Neuronal stem cell (in vitro differentiated cells): ENCODE results near the gene FOXP3.
"Not testable (repeated sequence)": the region's sequence is repeated elsewhere in the genome, so short reads cannot be mapped to it uniquely, and the experiment has no call there.

ENCODE experiments used
- DNase-seq: peaks from one replicate; pipeline ENCODE4 v3.0.0-alpha.2; 2013; ENCODE audit warnings: low spot score
- H2AFZ ChIP-seq: one replicate; pipeline ENCODE4 v1.6.1; 2013; ENCODE audit warnings: mild to moderate bottlenecking, low read length, inconsistent platforms
- H2AK5ac ChIP-seq: 2 replicates; pipeline ENCODE4 v1.6.1; 2013; ENCODE audit warnings: low read depth, mild to moderate bottlenecking, inconsistent platforms, low read length, moderate library complexity, mixed read lengths
- H2BK120ac ChIP-seq: 2 replicates; pipeline ENCODE4 v1.6.1; 2013; ENCODE audit warnings: low read depth, mild to moderate bottlenecking, inconsistent platforms, low read length, moderate library complexity, mixed read lengths
- H2BK12ac ChIP-seq: one replicate; pipeline ENCODE4 v1.6.1; 2013; ENCODE audit warnings: low read length, inconsistent platforms
- H2BK15ac ChIP-seq: 2 replicates; pipeline ENCODE4 v1.6.1; 2013; ENCODE audit warnings: mild to moderate bottlenecking, low read length, inconsistent platforms, mixed read lengths
- H2BK5ac ChIP-seq: one replicate; pipeline ENCODE4 v1.6.1; 2013; ENCODE audit warnings: inconsistent platforms, mild to moderate bottlenecking, low read length, moderate library complexity
- H3K14ac ChIP-seq: one replicate; pipeline ENCODE4 v1.6.1; 2013; ENCODE audit warnings: low read length, inconsistent platforms
- H3K18ac ChIP-seq: 2 replicates; pipeline ENCODE4 v1.6.1; 2013; ENCODE audit warnings: low read length, inconsistent platforms
- H3K23ac ChIP-seq: 2 replicates; pipeline ENCODE4 v1.6.1; 2013; ENCODE audit warnings: low read depth, mild to moderate bottlenecking, mixed read lengths, low read length, inconsistent platforms; ENCODE audit not compliant: poor library complexity
- H3K27ac ChIP-seq: replicated peaks from 3 replicates; pipeline ENCODE4 v1.5.1; 2013; ENCODE audit warnings: low read length, inconsistent platforms
- H3K27me3 ChIP-seq, 3 experiments: 2 replicates each; pipeline ENCODE4 v1.6.1; 2013; ENCODE audit warnings: low read length in 3 of 3, mild to moderate bottlenecking in 2 of 3, inconsistent platforms in 1 of 3, low read depth in 1 of 3, mixed read lengths in 1 of 3, moderate library complexity in 1 of 3; ENCODE audit not compliant: control insufficient read depth in 3 of 3, insufficient read depth in 3 of 3
- H3K36me3 ChIP-seq, 2 donors: replicated peaks in 1 of 2; 2 replicates each; pipeline ENCODE4 v1.6.1; 2013; ENCODE audit warnings: low read length in 2 of 2; ENCODE audit not compliant: control insufficient read depth in 2 of 2, insufficient read depth in 2 of 2
- H3K4ac ChIP-seq: 2 replicates; pipeline ENCODE4 v1.6.1; 2013; ENCODE audit warnings: inconsistent platforms, mild to moderate bottlenecking, low read length, moderate library complexity
- H3K4me1 ChIP-seq, 2 donors: 1 replicate in 1 of 2; 2 replicates in 1 of 2; pipeline ENCODE4 v1.6.1; 2013; ENCODE audit warnings: low read length in 2 of 2, low read depth in 1 of 2; ENCODE audit not compliant: control insufficient read depth in 2 of 2, insufficient read depth in 1 of 2
- H3K4me2 ChIP-seq: one replicate; pipeline ENCODE4 v1.6.1; 2013; ENCODE audit warnings: mild to moderate bottlenecking, low read length, inconsistent platforms; ENCODE audit not compliant: insufficient read depth, poor library complexity, severe bottlenecking
- H3K4me3 ChIP-seq, 2 donors: 2 replicates each; pipeline ENCODE4 v1.5.1; 2013; ENCODE audit warnings: low read length in 2 of 2, mild to moderate bottlenecking in 2 of 2, inconsistent platforms in 1 of 2, moderate library complexity in 1 of 2
- H3K79me1 ChIP-seq: one replicate; pipeline ENCODE4 v1.6.1; 2013; ENCODE audit warnings: low read depth, mild to moderate bottlenecking, inconsistent platforms, low read length, moderate library complexity
- H3K9ac ChIP-seq: one replicate; pipeline ENCODE4 v1.6.1; 2013; ENCODE audit warnings: mild to moderate bottlenecking, low read depth, low read length, inconsistent platforms; ENCODE audit not compliant: poor library complexity
- H3K9me3 ChIP-seq, 2 donors: replicated peaks in 1 of 2; 2 replicates each; pipeline versions ENCODE3 to v1.6.1; 2013; ENCODE audit warnings: low read length in 2 of 2, mild to moderate bottlenecking in 2 of 2, inconsistent platforms in 1 of 2, low read depth in 1 of 2, mixed read lengths in 1 of 2, moderate library complexity in 1 of 2; ENCODE audit not compliant: control insufficient read depth in 2 of 2, insufficient read depth in 1 of 2
- H4K8ac ChIP-seq: one replicate; pipeline ENCODE4 v1.6.1; 2013; ENCODE audit warnings: low read depth, mild to moderate bottlenecking, inconsistent platforms, low read length, moderate library complexity
- H4K91ac ChIP-seq: one replicate; pipeline ENCODE4 v1.6.1; 2013; ENCODE audit warnings: low read length, low read depth, mild to moderate bottlenecking, inconsistent platforms; ENCODE audit not compliant: poor library complexity
- WGBS, 2 donors: extraction: QIAGEN DNeasy Blood & Tissue Kit; methylation state at CpG; one replicate each; pipeline ENCODE4 v1.1.7; 2013; ENCODE audit warnings: missing lambda C conversion rate in 2 of 2, mixed read lengths in 1 of 2; ENCODE audit not compliant: insufficient read length in 2 of 2, insufficient replicate concordance in 1 of 2; ENCODE audit errors: extremely low coverage in 2 of 2; 5-methylcytosine and 5-hydroxymethylcytosine counted together

FOXP3 gene

GRCh38 chrX:49299293-49299692 lies 34.8 kb upstream of the FOXP3 start:
- H3K18ac ChIP-seq, H2BK12ac ChIP-seq, H3K4me3 ChIP-seq, H2AK5ac ChIP-seq, H2BK15ac ChIP-seq, H3K27me3 ChIP-seq, H3K9me3 ChIP-seq, H2BK120ac ChIP-seq, H4K91ac ChIP-seq, H3K23ac ChIP-seq, H4K8ac ChIP-seq, H3K4me2 ChIP-seq, H3K4me1 ChIP-seq, H3K9ac ChIP-seq, H3K79me1 ChIP-seq, H2BK5ac ChIP-seq, H3K14ac ChIP-seq, DNase-seq, H3K4ac ChIP-seq, H3K27ac ChIP-seq, H3K36me3 ChIP-seq, H2AFZ ChIP-seq: not testable (repeated sequence)
- WGBS, 2 donors: no CpG with 5 or more reads among the region's 5 CpGs

- no peaks in the 10 kb centered on the region for H3K79me1 ChIP-seq
Observed at GRCh38 chrX:49292400-49293362, 28.2 kb upstream of the FOXP3 start.

GRCh38 chrX:49291615-49292337 lies 27.3 kb upstream of the FOXP3 start:
- no peak overlapping the region for H3K23ac ChIP-seq
- DNase-seq: peak; percentile 46
- H3K4me1 ChIP-seq: peaks cover 0 to 4% of the 10 kb centered on the region in 2 donors
- no peak overlapping the region for H3K18ac ChIP-seq
- H3K4ac ChIP-seq: no peak overlapping the region
- H3K27me3 ChIP-seq: no peaks in the 10 kb centered on the region
- H3K9ac ChIP-seq: no peak overlapping the region
- peak overlapping the region; percentile 41 for H2AFZ ChIP-seq
- H2BK12ac ChIP-seq: no peak overlapping the region
- no peak overlapping the region for H2BK120ac ChIP-seq
- H2BK5ac ChIP-seq: no peak overlapping the region
- no peak overlapping the region for H3K4me2 ChIP-seq
- H3K14ac ChIP-seq: no peak overlapping the region
- no peak overlapping the region for H3K4me3 ChIP-seq
- H2BK15ac ChIP-seq: no peak overlapping the region
- H3K27ac ChIP-seq: no peak overlapping the region
- H3K36me3 ChIP-seq: no peaks in the 10 kb centered on the region
- WGBS, 2 donors: no CpG with 5 or more reads among the region's 11 CpGs
- H2AK5ac ChIP-seq: no peak overlapping the region
- no peaks in the 10 kb centered on the region for H3K9me3 ChIP-seq
- no peak overlapping the region for H4K91ac ChIP-seq
- no peaks in the 10 kb centered on the region for H3K79me1 ChIP-seq
- no peak overlapping the region for H4K8ac ChIP-seq

More at GRCh38 chrX:49292400-49293362, 28.2 kb upstream of the FOXP3 start:
- H2AFZ ChIP-seq: peak overlapping the region; percentile 41
- H4K8ac ChIP-seq: no peak overlapping the region
- no peak overlapping the region for H2BK12ac ChIP-seq
- no peak overlapping the region for H2BK120ac ChIP-seq
- no peak overlapping the region for H3K4me2 ChIP-seq
- H3K14ac ChIP-seq: no peak overlapping the region
- no peak for DNase-seq
- no peak overlapping the region for H2BK5ac ChIP-seq
- H3K27ac ChIP-seq: no peak overlapping the region
- H3K4me1 ChIP-seq: peaks cover 0 to 4% of the 10 kb centered on the region in 2 donors
- H3K9ac ChIP-seq: peak overlapping the region; percentile 21
- no peak overlapping the region for H3K23ac ChIP-seq
- no peak overlapping the region for H2AK5ac ChIP-seq
- H3K36me3 ChIP-seq: no peaks in the 10 kb centered on the region
- no peaks in the 10 kb centered on the region for H3K9me3 ChIP-seq
- no CpG with 5 or more reads among the region's 17 CpGs for WGBS, 2 donors
- no peaks in the 10 kb centered on the region for H3K27me3 ChIP-seq
- no peak overlapping the region for H2BK15ac ChIP-seq
- no peak overlapping the region for H3K4me3 ChIP-seq
- H3K18ac ChIP-seq: peak overlapping the region; percentile 38
- no peak overlapping the region for H4K91ac ChIP-seq
- H3K4ac ChIP-seq: no peak overlapping the region

GRCh38 chrX:49290215-49290614 lies 25.7 kb upstream of the FOXP3 start:
- Histone ChIP-seq H3K27ac (no peak overlapping the region), H2BK120ac (no peak overlapping the region), H3K27me3 (no peaks in the 10 kb centered on the region), H3K4ac (no peak overlapping the region), H2AFZ (no peak overlapping the region), H3K9ac (no peak overlapping the region), H4K8ac (no peak overlapping the region), H2BK15ac (no peak overlapping the region), H3K4me1 (peaks cover 0 to 4% of the 10 kb centered on the region in 2 donors), H3K4me2 (no peak overlapping the region), H3K14ac (no peak overlapping the region), H3K36me3 (no peaks in the 10 kb centered on the region), H3K9me3 (no peaks in the 10 kb centered on the region), H2AK5ac (no peak overlapping the region), H2BK5ac (no peak overlapping the region), H3K79me1 (no peaks in the 10 kb centered on the region), H3K23ac (no peak overlapping the region), H3K4me3 (no peak overlapping the region), H3K18ac (no peak overlapping the region), H2BK12ac (no peak overlapping the region), H4K91ac (no peak overlapping the region)
- no CpG with 5 or more reads among the region's 7 CpGs for WGBS, 2 donors
- DNase-seq: no peak
